PC-3 (cell line): ENCODE results near the gene C20orf173. TPM values are rescaled to one million over a fixed set of nuclear protein-coding genes. Genes with fewer than 3 reads are reported as not detected.

Source experiments
- ATAC-seq: fragments of 200-7000 bp; cut with Tn5 transposase; 2 replicates; pipeline ENCODE4 v1.9.1; 2020; ENCODE audit warnings: mild to moderate bottlenecking, moderate library complexity
- BruUV-seq: library from RNA; stranded (reverse); fragments of 400-500 nt; replicated peaks from 2 replicates; lab custom pipeline; 2021; lab: Mats Ljungman, UMichigan
- CTCF ChIA-PET: fragments of 300-600 bp; sonication (Branson Sonifier 250); formaldehyde crosslinking; loops from one replicate; lab custom pipeline; 2022; ENCODE audit warnings: antibody characterized with exemption; lab: Charles Lee
- POLR2A ChIA-PET: fragments of 300-600 bp; sonication (Branson Sonifier 250); formaldehyde crosslinking; loops from one replicate; lab custom pipeline; 2022; ENCODE audit warnings: antibody characterized with exemption; ENCODE audit not compliant: unreplicated experiment; lab: Charles Lee
- DNase-seq: peaks from one replicate; pipeline ENCODE4 v3.0.0-alpha.2; 2015
- H2AFZ ChIP-seq: fragments of 300-600 bp; sonication (generic); 2 replicates; pipeline ENCODE4 v1.6.0; 2016; ENCODE audit warnings: antibody characterized with exemption, low read length
- H3F3A ChIP-seq: fragments of 300-600 bp; sonication (generic); one replicate; pipeline ENCODE4 v1.6.0; 2017; ENCODE audit warnings: antibody characterized with exemption, low read length, control low read depth, mild to moderate bottlenecking; ENCODE audit not compliant: unreplicated experiment
- H3K27ac ChIP-seq: fragments of 300-600 bp; sonication (generic); 2 replicates; pipeline ENCODE4 v1.5.1; 2016; ENCODE audit warnings: mild to moderate bottlenecking, low read length
- H3K27me3 ChIP-seq: fragments of 300-600 bp; sonication (generic); 2 replicates; pipeline ENCODE4 v1.6.1; 2016; ENCODE audit warnings: low read length, mixed read lengths
- H3K36me3 ChIP-seq: fragments of 300-600 bp; sonication (generic); 2 replicates; pipeline ENCODE4 v1.6.1; 2016; ENCODE audit warnings: low read depth, mixed run types, low read length, mixed read lengths
- H3K4me1 ChIP-seq: fragments of 300-600 bp; sonication (generic); 2 replicates; pipeline ENCODE4 v1.5.1; 2016; ENCODE audit warnings: low read length; ENCODE audit not compliant: insufficient read depth
- H3K4me2 ChIP-seq: fragments of 300-600 bp; sonication (generic); 2 replicates; pipeline ENCODE4 v1.6.0; 2016; ENCODE audit warnings: low read length
- H3K4me3 ChIP-seq: fragments of 300-600 bp; sonication (generic); 2 replicates; pipeline ENCODE4 v1.5.1; 2016; ENCODE audit warnings: mild to moderate bottlenecking, low read length, mixed read lengths
- H3K79me2 ChIP-seq: fragments of 300-600 bp; sonication (generic); 2 replicates; pipeline ENCODE4 v1.6.1; 2017; ENCODE audit warnings: low read length, mixed read lengths
- H3K9ac ChIP-seq: fragments of 300-600 bp; sonication (generic); 2 replicates; pipeline ENCODE4 v1.6.0; 2016; ENCODE audit warnings: mild to moderate bottlenecking, low read length
- H3K9me2 ChIP-seq: fragments of 300-600 bp; sonication (generic); replicated peaks from 2 replicates; pipeline ENCODE4 v1.6.1; 2016; ENCODE audit warnings: mixed run types, low read length, mixed read lengths
- H3K9me3 ChIP-seq: fragments of 300-600 bp; sonication (generic); 2 replicates; pipeline ENCODE4 v1.6.1; 2016; ENCODE audit warnings: low read length, mixed read lengths
- H4K20me1 ChIP-seq: fragments of 300-600 bp; sonication (generic); 2 replicates; pipeline ENCODE4 v1.6.1; 2016; ENCODE audit warnings: low read length, mixed read lengths
- EZH2 ChIP-seq: fragments of 300-600 bp; sonication (generic); IDR thresholded peaks from one replicate; pipeline ENCODE4 v1.6.1; 2017; ENCODE audit warnings: antibody characterized with exemption, mild to moderate bottlenecking, low read length; ENCODE audit not compliant: unreplicated experiment
- EZH2phosphoT487 ChIP-seq: fragments of 300-600 bp; sonication (generic); IDR thresholded peaks from 2 replicates; pipeline ENCODE4 v1.6.1; 2018; ENCODE audit warnings: mild to moderate bottlenecking, antibody characterized with exemption, low read length, borderline replicate concordance
- intact Hi-C: fragments of 100-400 bp; cut with micrococcal nuclease; formaldehyde crosslinking; loops from 2 replicates; pipeline ENCODE4 v1.9.0; 2023
- total RNA-seq: library from RNA; depleted of rRNA; stranded (reverse); fragments of >200 nt; gene quantifications from 2 replicates; pipeline ENCODE4 v1.2.3, GENCODE V29; 2014
- TF ChIP-seq, protein P1 (sequence below): fragments of 300-600 bp; sonication (generic); conservative IDR thresholded peaks from 2 replicates; pipeline ENCODE4 v1.5.1; 2017; ENCODE audit warnings: antibody characterized with exemption, low read depth, mild to moderate bottlenecking, low read length

Gene C20orf173
- total RNA-seq, 1 experiment from 2014 or later: not detected

DNA sequence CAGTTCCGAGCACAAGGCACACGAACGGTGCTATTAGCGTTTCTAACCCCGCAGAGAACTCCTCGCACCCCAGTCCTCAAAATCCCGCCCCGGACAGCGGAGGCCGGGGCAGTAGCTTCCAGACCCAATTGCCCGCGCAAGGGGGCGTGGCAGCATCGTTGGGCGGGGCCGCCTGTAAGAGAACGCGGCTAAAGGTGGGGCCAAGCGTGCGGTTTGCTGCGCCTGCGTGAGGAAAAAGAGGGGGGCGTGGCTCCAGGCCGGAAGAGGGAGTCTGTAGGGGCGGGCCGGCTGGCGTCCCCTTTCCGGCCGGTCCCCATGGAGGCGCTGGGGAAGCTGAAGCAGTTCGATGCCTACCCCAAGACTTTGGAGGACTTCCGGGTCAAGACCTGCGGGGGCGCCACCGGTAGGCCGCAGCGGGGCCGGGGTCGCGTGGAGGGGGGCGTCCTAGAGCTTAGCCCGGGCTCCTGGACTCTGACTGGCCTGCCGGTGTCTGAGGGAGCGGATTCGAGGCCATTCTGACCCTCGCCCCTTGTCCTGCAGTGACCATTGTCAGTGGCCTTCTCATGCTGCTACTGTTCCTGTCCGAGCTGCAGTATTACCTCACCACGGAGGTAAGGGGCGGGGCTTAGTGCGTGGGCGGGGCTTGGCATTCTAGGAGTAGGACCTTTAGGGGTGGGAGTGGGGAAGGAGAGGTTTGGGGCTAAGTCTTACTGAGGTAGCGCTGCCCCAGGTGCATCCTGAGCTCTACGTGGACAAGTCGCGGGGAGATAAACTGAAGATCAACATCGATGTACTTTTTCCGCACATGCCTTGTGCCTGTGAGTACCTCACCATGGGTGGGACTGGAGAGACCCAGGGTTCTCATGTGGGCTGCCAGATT, 12.6 kb upstream of the C20orf173 start, which contains the start of gene ERGIC3:
TSS of gene ERGIC3 (plus strand) at position 296 of the 880 bp plus-strand sequence. CDS start at position 316, 20 bp downstream.
- CTCF ChIA-PET: interaction anchor here (0.6 to 1.1 kb wide), 2 partner anchors 19 to 29 kb away, joined by 3 to 4 read pairs; no protein-coding TSS in a partner anchor
- TF ChIP-seq, protein P1, sequence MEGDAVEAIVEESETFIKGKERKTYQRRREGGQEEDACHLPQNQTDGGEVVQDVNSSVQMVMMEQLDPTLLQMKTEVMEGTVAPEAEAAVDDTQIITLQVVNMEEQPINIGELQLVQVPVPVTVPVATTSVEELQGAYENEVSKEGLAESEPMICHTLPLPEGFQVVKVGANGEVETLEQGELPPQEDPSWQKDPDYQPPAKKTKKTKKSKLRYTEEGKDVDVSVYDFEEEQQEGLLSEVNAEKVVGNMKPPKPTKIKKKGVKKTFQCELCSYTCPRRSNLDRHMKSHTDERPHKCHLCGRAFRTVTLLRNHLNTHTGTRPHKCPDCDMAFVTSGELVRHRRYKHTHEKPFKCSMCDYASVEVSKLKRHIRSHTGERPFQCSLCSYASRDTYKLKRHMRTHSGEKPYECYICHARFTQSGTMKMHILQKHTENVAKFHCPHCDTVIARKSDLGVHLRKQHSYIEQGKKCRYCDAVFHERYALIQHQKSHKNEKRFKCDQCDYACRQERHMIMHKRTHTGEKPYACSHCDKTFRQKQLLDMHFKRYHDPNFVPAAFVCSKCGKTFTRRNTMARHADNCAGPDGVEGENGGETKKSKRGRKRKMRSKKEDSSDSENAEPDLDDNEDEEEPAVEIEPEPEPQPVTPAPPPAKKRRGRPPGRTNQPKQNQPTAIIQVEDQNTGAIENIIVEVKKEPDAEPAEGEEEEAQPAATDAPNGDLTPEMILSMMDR: no peak
- TF ChIP-seq EZH2 (no peak), EZH2phosphoT487 (no peak)
- no peaks in the 10 kb centered on the region for H3K27me3 ChIP-seq

DNA sequence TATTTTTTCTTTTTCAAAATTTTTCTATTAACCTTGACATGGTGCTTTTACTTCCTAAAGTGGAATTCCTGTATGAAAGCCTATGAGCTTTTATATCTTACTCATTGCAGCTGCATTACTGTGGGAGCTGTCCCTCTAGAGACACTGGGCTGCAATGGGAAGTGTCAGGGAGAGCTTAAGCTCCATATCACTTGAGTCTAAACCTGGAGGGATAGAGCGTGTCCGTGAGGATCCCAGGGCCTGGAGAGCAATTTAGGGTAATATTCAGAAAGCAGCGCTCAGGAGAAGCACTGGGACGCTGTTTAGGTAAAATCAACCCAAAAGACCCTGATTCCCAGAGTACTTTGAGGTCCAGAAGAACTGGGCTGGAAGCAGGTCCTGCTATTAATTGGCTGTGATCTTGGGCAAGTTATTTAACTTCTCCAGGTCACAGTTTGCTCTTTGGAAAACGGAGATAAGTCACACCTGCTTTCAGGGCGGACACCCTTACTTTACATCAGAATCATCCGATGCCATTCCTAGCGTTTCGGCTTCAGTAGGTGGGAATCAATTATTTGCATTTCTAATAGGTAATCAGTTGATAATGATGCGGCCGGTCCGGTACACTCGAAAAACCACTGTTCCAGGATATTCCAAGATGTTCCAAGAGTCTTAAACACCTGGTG, 11.8 kb upstream of the C20orf173 start:
- POLR2A ChIA-PET: interaction anchor here (1.0 kb wide), 1 partner anchor 86 kb away, joined by 8 read pairs; no protein-coding TSS in a partner anchor
- intact Hi-C loops: loop anchor here (2.0 kb wide), 1 partner anchor 28 kb away; no protein-coding TSS in a partner anchor
- CTCF ChIA-PET: interaction anchor here (1.1 kb wide), 1 partner anchor 20 kb away, joined by 4 read pairs; no protein-coding TSS in a partner anchor
- Histone ChIP-seq H3K27me3 (no peaks in the 10 kb centered on the region), H4K20me1 (no peaks in the 10 kb centered on the region), H3K4me1 (peaks cover 14% of the 10 kb centered on the region), H3K9me2 (no peaks in the 10 kb centered on the region), H3K36me3 (peaks cover 15% of the 10 kb centered on the region; the same call in 1 of the 2 replicates), H3K79me2 (peaks cover 17% of the 10 kb centered on the region), H2AFZ (peak overlapping the region; percentile 95), H3K4me3 (peak overlapping the region; percentile 89), H3F3A (no peaks in the 10 kb centered on the region), H3K9ac (peak overlapping the region; percentile 91; the same call in 1 of the 2 replicates), H3K27ac (no peak overlapping the region), H3K4me2 (peak overlapping the region; percentile 95), H3K9me3 (no peaks in the 10 kb centered on the region)
- TSS peak; percentile 85 for BruUV-seq
- ATAC-seq (no peak; the same call in 1 of the 2 replicates), DNase-seq (peak; percentile 22)
- TF ChIP-seq EZH2 (no peak), EZH2phosphoT487 (no peak)
- TF ChIP-seq, protein P1: no peak

More for the DNA sequence above, 12.6 kb upstream of the C20orf173 start, which contains the start of gene ERGIC3:
- H2AFZ ChIP-seq: peak within 1 kb of the TSS; percentile 95
- intact Hi-C loops: loop anchor here (2.0 kb wide), 1 partner anchor 29 kb away; no protein-coding TSS in a partner anchor
- H3K27ac ChIP-seq: peak within 1 kb of the TSS; percentile 69
- H3K4me1 ChIP-seq: peaks cover 14% of the 10 kb centered on the region
- POLR2A ChIA-PET: interaction anchor here (1.0 kb wide), 1 partner anchor 87 kb away, joined by 8 read pairs; no protein-coding TSS in a partner anchor
- H3K4me3 ChIP-seq: peak within 1 kb of the TSS; percentile 89
- H3K4me2 ChIP-seq: peak within 1 kb of the TSS; percentile 95
- H3K36me3 ChIP-seq: peaks cover 16% of the 10 kb centered on the region; the same call in 1 of the 2 replicates
- H4K20me1 ChIP-seq: no peaks in the 10 kb centered on the region
- H3K9ac ChIP-seq: peak within 1 kb of the TSS; percentile 91
- H3K79me2 ChIP-seq: peaks cover 17% of the 10 kb centered on the region
- no peaks in the 10 kb centered on the region for H3K9me2 ChIP-seq
- ATAC-seq (peak; percentile 98), DNase-seq (peak; percentile 97)
- no TSS peak for BruUV-seq
- H3K9me3 ChIP-seq: no peaks in the 10 kb centered on the region
- no peaks in the 10 kb centered on the region for H3F3A ChIP-seq
